PC-3 (cell line): ENCODE measurements around the gene PEX10.

Source experiments
- CTCF ChIP-seq: fragments of 300-600 bp; sonication (generic); conservative IDR thresholded peaks from 2 replicates; pipeline ENCODE4 v1.5.1; 2017; ENCODE audit warnings: antibody characterized with exemption, low read depth, mild to moderate bottlenecking, low read length
- EZH2phosphoT487 ChIP-seq: fragments of 300-600 bp; sonication (generic); IDR thresholded peaks from 2 replicates; pipeline ENCODE4 v1.6.1; 2018; ENCODE audit warnings: mild to moderate bottlenecking, antibody characterized with exemption, low read length, borderline replicate concordance

- TF ChIP-seq CTCF (no peak), EZH2phosphoT487 (no peak)
Observed at GRCh38 chr1:2375246-2375922, 37.0 kb downstream of the PEX10 start.
